GM18868 (cell line): ENCODE results near the gene IARS2.
"Not testable (repeated sequence)": the region's sequence is repeated elsewhere in the genome, so short reads cannot be mapped to it uniquely, and the experiment has no call there.

Experiments
- ATAC-seq: cut with Tn5 transposase; IDR thresholded peaks from one replicate; pipeline ENCODE4 v1.9.1; 2021; ENCODE audit warnings: mild to moderate bottlenecking, moderate library complexity; ENCODE audit not compliant: unreplicated experiment

IARS2 gene

GRCh38 chr1:220110473-220110872, 16.5 kb downstream of the IARS2 start:
- ATAC-seq = not testable (repeated sequence)

GRCh38 chr1:220112600-220112999, 18.7 kb downstream of the IARS2 start:
- not testable (repeated sequence) for ATAC-seq

GRCh38 chr1:220113136-220113695, 19.3 kb downstream of the IARS2 start:
- ATAC-seq = peak; percentile 60

GRCh38 chr1:220119043-220119512, 25.1 kb downstream of the IARS2 start:
- ATAC-seq = no peak

- no peak for ATAC-seq
Observed at GRCh38 chr1:220121791-220122530, 28.0 kb downstream of the IARS2 start.

- ATAC-seq = no peak
Observed at GRCh38 chr1:220123066-220123465, 29.1 kb downstream of the IARS2 start.

- peak; percentile 59 for ATAC-seq
Observed at GRCh38 chr1:220123889-220124288, 30.0 kb downstream of the IARS2 start.

- ATAC-seq = no peak
Observed at GRCh38 chr1:220124542-220124941, 30.6 kb downstream of the IARS2 start.

GRCh38 chr1:220127076-220127475, 33.1 kb downstream of the IARS2 start:
- no peak for ATAC-seq

GRCh38 chr1:220129479-220130210, 35.7 kb downstream of the IARS2 start:
- no peak for ATAC-seq

GRCh38 chr1:220135755-220136154, 41.8 kb downstream of the IARS2 start:
- no peak for ATAC-seq

- ATAC-seq = no peak
Observed at GRCh38 chr1:220137019-220137786, 43.3 kb downstream of the IARS2 start.

- no peak for ATAC-seq
Observed at GRCh38 chr1:220139966-220140365, 46.0 kb downstream of the IARS2 start.

- no peak for ATAC-seq
Observed at GRCh38 chr1:220144051-220144450, 50.1 kb downstream of the IARS2 start.

- peak; percentile 82 for ATAC-seq
Observed at GRCh38 chr1:220149742-220150141, 55.8 kb downstream of the IARS2 start.

GRCh38 chr1:220151454-220151853, 57.5 kb downstream of the IARS2 start:
- ATAC-seq = no peak

- ATAC-seq = no peak
Observed at GRCh38 chr1:220153147-220153546, 59.2 kb downstream of the IARS2 start.

GRCh38 chr1:220156620-220157146, 62.8 kb downstream of the IARS2 start:
- ATAC-seq = no peak

GRCh38 chr1:220157738-220158137, 63.8 kb downstream of the IARS2 start:
- ATAC-seq = no peak

GRCh38 chr1:220158530-220158929, 64.6 kb downstream of the IARS2 start:
- ATAC-seq = not testable (repeated sequence)

GRCh38 chr1:220159041-220159440, 65.1 kb downstream of the IARS2 start:
- ATAC-seq = no peak
